Measurements from ENCODE around the gene CFAP97D2.
"Not testable (repeated sequence)": the region's sequence is repeated elsewhere in the genome, so short reads cannot be mapped to it uniquely, and the experiment has no call there.

Gene CFAP97D2

GRCh38 chr13:114235697-114236096, 56.6 kb downstream of the CFAP97D2 start:
- DNase-seq (ENCODE audit: low read depth): no peak

- DNase-seq (ENCODE audit: low read depth): no peak
Observed at GRCh38 chr13:114236227-114236626, 57.2 kb downstream of the CFAP97D2 start.

GRCh38 chr13:114237415-114238112, 58.5 kb downstream of the CFAP97D2 start:
- peak; percentile 55 for DNase-seq (ENCODE audit: low read depth)

- DNase-seq (ENCODE audit: low read depth): peak; percentile 40
Observed at GRCh38 chr13:114241918-114242317, 62.9 kb downstream of the CFAP97D2 start.

- no peak for DNase-seq (ENCODE audit: low read depth)
Observed at GRCh38 chr13:114243971-114244370, 64.9 kb downstream of the CFAP97D2 start.

GRCh38 chr13:114244637-114245036, 65.6 kb downstream of the CFAP97D2 start:
- no peak for DNase-seq (ENCODE audit: low read depth)

GRCh38 chr13:114248011-114248410, 69.0 kb downstream of the CFAP97D2 start:
- DNase-seq (ENCODE audit: low read depth): peak; percentile 41

GRCh38 chr13:114249077-114249476, 70.0 kb downstream of the CFAP97D2 start:
- DNase-seq (ENCODE audit: low read depth): no peak

- not testable (repeated sequence) for DNase-seq (ENCODE audit: low read depth)
Observed at GRCh38 chr13:114251639-114252440, 72.8 kb downstream of the CFAP97D2 start.

- DNase-seq (ENCODE audit: low read depth): no peak
Observed at GRCh38 chr13:114256547-114256946, 77.5 kb downstream of the CFAP97D2 start.

GRCh38 chr13:114257014-114257413, 78.0 kb downstream of the CFAP97D2 start:
- no peak for DNase-seq (ENCODE audit: low read depth)

GRCh38 chr13:114258589-114258988, 79.5 kb downstream of the CFAP97D2 start:
- no peak for DNase-seq (ENCODE audit: low read depth)

- no peak for DNase-seq (ENCODE audit: low read depth)
Observed at GRCh38 chr13:114259374-114259773, 80.3 kb downstream of the CFAP97D2 start.

- DNase-seq (ENCODE audit: low read depth): no peak
Observed at GRCh38 chr13:114259974-114260373, 80.9 kb downstream of the CFAP97D2 start.

GRCh38 chr13:114260814-114261213, 81.8 kb downstream of the CFAP97D2 start:
- DNase-seq (ENCODE audit: low read depth): no peak

- no peak for DNase-seq (ENCODE audit: low read depth)
Observed at GRCh38 chr13:114261328-114261965, 82.4 kb downstream of the CFAP97D2 start.

GRCh38 chr13:114263578-114263977, 84.5 kb downstream of the CFAP97D2 start:
- DNase-seq (ENCODE audit: low read depth): no peak

GRCh38 chr13:114264313-114264712, 85.3 kb downstream of the CFAP97D2 start:
- DNase-seq (ENCODE audit: low read depth): not testable (repeated sequence)

- peak; percentile 79 for DNase-seq (ENCODE audit: low read depth)
Observed at GRCh38 chr13:114264886-114265611, 86.0 kb downstream of the CFAP97D2 start.

- no peak for DNase-seq (ENCODE audit: low read depth)
Observed at GRCh38 chr13:114266241-114266640, 87.2 kb downstream of the CFAP97D2 start.

GRCh38 chr13:114268344-114269280, 89.6 kb downstream of the CFAP97D2 start:
- DNase-seq (ENCODE audit: low read depth): peak; percentile 33

All from amniotic epithelial cell (primary cell).